Activated CD4-positive, alpha-beta memory T cell treated with anti-CD3 and anti-CD28 coated beads, Interleukin-2, amount 10 ng/mL, durations not matched to agents 7 days and 5 days (primary cell): ENCODE data around the gene SUFU. TPM values are rescaled to one million over a fixed set of nuclear protein-coding genes. Genes with fewer than 3 reads are reported as not detected.

Source experiments
- CTCF ChIA-PET: fragments of 350-600 bp; sonication (Branson Sonifier 250); formaldehyde crosslinking; loops from one replicate; lab custom pipeline; 2021; ENCODE audit warnings: antibody characterized with exemption, inconsistent platforms; lab: Charles Lee
- POLR2A ChIA-PET: fragments of 350-600 bp; sonication (Branson Sonifier 250); formaldehyde crosslinking; loops from one replicate; lab custom pipeline; 2021; ENCODE audit warnings: antibody characterized with exemption; lab: Charles Lee
- DNase-seq: peaks from one replicate; pipeline ENCODE4 v3.0.0-alpha.2; 2020
- H3K27ac Mint-ChIP-seq: one replicate; pipeline ENCODE4 v1.8.0; 2021; ENCODE audit warnings: mild to moderate bottlenecking, mixed read lengths
- H3K27me3 Mint-ChIP-seq: one replicate; pipeline ENCODE4 v1.8.0; 2021; ENCODE audit warnings: mixed read lengths
- H3K36me3 Mint-ChIP-seq: one replicate; pipeline ENCODE4 v1.8.0; 2021; ENCODE audit warnings: low read depth, mixed read lengths
- H3K4me1 Mint-ChIP-seq: one replicate; pipeline ENCODE4 v1.8.0; 2021; ENCODE audit warnings: mixed read lengths
- H3K4me3 Mint-ChIP-seq: one replicate; pipeline ENCODE4 v1.8.0; 2021; ENCODE audit warnings: mild to moderate bottlenecking, mixed read lengths
- H3K9me3 Mint-ChIP-seq: one replicate; pipeline ENCODE4 v1.8.0; 2021; ENCODE audit warnings: mixed read lengths
- total RNA-seq, 2 experiments: library from RNA; stranded (reverse); gene quantifications; one replicate each; pipeline ENCODE4 v1.2.3, GENCODE V29; 2021

SUFU gene
- total RNA-seq, 2 experiments from 2014 or later = 18.0 to 19.6 TPM

DNA sequence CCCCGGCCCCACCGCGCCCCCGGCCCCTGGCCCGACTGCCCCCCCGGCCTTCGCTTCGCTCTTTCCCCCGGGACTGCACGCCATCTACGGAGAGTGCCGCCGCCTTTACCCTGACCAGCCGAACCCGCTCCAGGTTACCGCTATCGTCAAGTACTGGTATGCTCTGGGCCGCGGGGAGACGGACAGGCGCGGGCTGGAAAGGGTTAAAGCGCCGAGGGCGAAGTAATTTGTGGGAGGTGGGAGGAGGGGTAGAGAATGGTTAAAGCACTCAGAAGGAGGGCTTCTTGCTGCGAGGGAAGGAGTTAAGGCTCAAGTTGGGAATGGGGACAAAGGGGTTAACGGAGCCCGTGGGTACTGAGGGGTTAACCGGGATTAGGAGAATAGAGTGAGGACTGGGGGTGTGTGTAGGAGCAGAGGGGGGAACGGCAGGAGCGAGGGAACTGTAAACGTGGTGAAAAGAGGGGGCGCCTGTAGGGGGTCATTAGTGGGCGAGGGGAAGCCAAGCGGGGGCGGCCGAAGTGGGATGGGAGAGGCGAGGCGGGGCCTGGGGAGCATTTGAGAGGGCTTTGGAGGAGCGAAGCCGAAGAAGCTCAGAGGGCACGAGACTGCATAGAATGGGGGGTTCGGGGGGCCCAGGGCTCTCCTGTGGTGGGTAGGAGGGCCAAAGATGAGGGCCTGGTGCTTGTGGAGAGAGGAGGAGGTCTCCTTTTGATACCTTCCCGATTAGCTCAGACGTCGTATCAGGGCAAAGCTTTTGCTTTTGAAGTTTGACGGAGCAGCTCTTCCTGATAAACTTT lies 605 bp downstream of the SUFU start:
- H3K4me1 Mint-ChIP-seq = peaks cover 40% of the 10 kb centered on the region
- H3K27me3 Mint-ChIP-seq = no peaks in the 10 kb centered on the region
- POLR2A ChIA-PET = interaction anchor here (0.8 to 5.5 kb wide), 14 partner anchors 27 to 240 kb away, joined by 3 to 32 read pairs (median 6); partner anchors contain the start of genes C10orf95, CUEDC2, FBXL15 and NFKB2

DNA sequence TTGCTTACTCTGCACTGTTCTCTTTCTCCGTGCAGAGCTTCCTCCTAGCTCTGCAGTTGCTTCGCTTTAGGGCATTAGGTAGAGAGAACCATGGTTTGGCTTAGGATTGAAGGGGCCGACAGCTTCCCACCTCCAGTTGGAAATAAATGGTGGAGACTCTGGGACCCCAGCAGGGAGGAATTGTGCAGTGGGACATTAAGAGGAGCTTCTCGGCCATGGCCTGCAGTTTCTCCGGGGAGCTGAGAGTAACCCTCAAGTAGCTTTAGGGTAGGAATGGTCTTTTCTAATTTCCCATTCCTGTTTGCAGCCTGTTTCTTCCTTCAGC lies 1.2 kb downstream of the SUFU start:
- no peak for DNase-seq
- Mint-ChIP-seq H3K36me3 (peaks cover 36% of the 10 kb centered on the region), H3K9me3 (no peaks in the 10 kb centered on the region), H3K4me1 (peaks cover 40% of the 10 kb centered on the region), H3K4me3 (no peak overlapping the region), H3K27ac (peak overlapping the region; percentile 73), H3K27me3 (no peaks in the 10 kb centered on the region)
- POLR2A ChIA-PET = interaction anchor here (0.8 to 5.5 kb wide), 13 partner anchors 27 to 170 kb away, joined by 3 to 32 read pairs (median 6); partner anchors contain the start of genes C10orf95, CUEDC2, FBXL15 and NFKB2
- CTCF ChIA-PET = interaction anchor here (0.6 to 8.7 kb wide), 14 partner anchors 24 to 336 kb away, joined by 3 to 120 read pairs (median 8); partner anchors contain the start of genes ARL3, CUEDC2, FBXL15 and SFXN2

More for the DNA sequence above, 605 bp downstream of the SUFU start:
- peak; percentile 33 for DNase-seq
- Mint-ChIP-seq H3K9me3 (no peaks in the 10 kb centered on the region), H3K27ac (peak overlapping the region; percentile 73), H3K4me3 (no peak overlapping the region), H3K36me3 (peaks cover 32% of the 10 kb centered on the region)
- CTCF ChIA-PET = interaction anchor here (0.6 to 8.7 kb wide), 21 partner anchors 7 to 351 kb away, joined by 3 to 120 read pairs (median 5); partner anchors contain the start of genes ARL3, CUEDC2, FBXL15 and GBF1

DNA sequence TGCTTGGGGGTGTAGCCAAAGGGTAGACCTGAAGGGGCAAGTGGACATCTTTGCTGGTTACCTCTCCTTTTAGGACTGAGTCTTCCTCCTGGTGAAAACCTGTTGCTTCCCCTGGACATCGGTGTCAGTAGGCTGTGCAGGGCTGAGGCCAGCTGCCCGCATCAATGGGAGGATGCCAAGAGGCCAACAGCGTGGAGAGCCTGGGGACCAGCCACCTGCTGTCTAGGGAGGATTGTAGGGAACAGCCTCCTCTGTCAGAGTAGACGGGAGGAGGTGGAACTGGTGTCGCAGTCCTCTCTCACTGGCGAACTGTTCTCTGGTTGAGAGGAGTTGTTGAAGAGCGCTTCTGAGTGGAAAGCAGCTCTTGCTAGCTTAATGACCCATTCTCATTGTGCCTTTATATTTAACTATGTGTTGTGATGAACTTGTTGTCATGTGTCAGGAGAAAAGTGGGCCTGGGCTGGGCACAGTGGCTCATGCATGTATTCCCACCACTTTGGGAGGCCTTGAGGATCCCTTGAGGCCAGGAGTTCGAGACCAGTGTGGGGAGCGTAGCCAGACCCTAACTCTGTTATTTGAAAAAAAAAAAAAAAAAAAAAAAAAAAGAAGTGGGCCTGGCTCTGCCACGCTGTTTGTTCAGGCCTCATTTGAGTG lies 1.8 kb downstream of the SUFU start:
- H3K27ac Mint-ChIP-seq = no peak overlapping the region
- peaks cover 36% of the 10 kb centered on the region for H3K36me3 Mint-ChIP-seq
- H3K4me3 Mint-ChIP-seq = peak overlapping the region; percentile 21
- no peaks in the 10 kb centered on the region for H3K27me3 Mint-ChIP-seq
- ChIA-PET POLR2A (interaction anchor here (1.9 to 5.5 kb wide), 7 partner anchors 54 to 169 kb away, joined by 5 to 32 read pairs (median 21); partner anchors contain the start of genes C10orf95, FBXL15, NFKB2 and TRIM8), CTCF (interaction anchor here (0.6 to 8.7 kb wide), 7 partner anchors 27 to 337 kb away, joined by 5 to 120 read pairs (median 8); partner anchors contain the start of genes ARL3 and SFXN2)
- no peaks in the 10 kb centered on the region for H3K9me3 Mint-ChIP-seq
- peaks cover 37% of the 10 kb centered on the region for H3K4me1 Mint-ChIP-seq
- DNase-seq = no peak

DNA sequence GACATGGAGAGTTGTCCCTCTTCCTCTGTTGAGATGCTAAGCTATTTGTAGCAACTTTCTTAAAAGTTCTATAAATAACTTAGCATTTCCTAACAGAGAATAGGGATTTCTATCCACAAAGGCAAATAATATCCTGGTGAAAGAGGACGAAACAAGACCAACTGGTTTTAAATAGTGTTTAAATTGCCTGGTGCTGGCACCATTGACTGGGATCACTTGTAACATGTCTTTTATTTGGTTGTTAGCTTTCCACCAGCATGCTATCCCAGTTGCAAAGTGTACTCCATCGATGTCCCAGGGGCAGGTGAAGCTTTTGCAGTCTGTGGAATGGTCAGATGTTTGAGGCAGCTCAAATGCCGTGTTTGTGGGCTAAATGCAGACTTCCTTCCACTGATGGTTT lies 3.7 kb downstream of the SUFU start:
- no peak for DNase-seq
- H3K36me3 Mint-ChIP-seq = peaks cover 50% of the 10 kb centered on the region
- no peak overlapping the region for H3K27ac Mint-ChIP-seq
- POLR2A ChIA-PET = interaction anchor here (0.6 to 1.1 kb wide), 2 partner anchors 10 to 138 kb away, joined by 3 read pairs; no protein-coding TSS in a partner anchor
- H3K9me3 Mint-ChIP-seq = no peaks in the 10 kb centered on the region
- H3K4me3 Mint-ChIP-seq = no peak overlapping the region
- peaks cover 48% of the 10 kb centered on the region for H3K4me1 Mint-ChIP-seq
- H3K27me3 Mint-ChIP-seq = no peaks in the 10 kb centered on the region
- CTCF ChIA-PET = interaction anchor here (0.6 to 8.7 kb wide), 3 partner anchors 75 to 219 kb away, joined by 4 to 120 read pairs (median 6); no protein-coding TSS in a partner anchor

DNA sequence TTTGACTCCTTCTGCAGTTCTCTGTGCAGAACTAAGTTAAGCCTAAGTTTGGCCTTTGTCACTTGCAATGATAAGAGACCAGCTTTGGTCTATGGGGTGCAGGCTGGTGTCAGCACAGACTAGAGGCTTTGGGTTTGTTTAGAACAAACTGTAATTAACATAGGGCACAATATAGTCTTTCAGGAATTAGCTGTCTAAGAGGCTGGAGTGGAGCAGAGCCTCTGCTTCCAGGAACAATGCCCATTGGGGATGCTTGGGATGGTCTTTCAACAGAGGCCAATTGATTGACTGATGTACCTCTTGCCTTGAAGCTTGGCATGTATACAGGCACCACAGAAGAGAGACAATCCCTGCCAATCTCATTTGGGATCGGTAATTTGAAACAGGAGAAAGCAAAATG lies 4.7 kb downstream of the SUFU start:
- Mint-ChIP-seq H3K27me3 (no peaks in the 10 kb centered on the region), H3K9me3 (no peaks in the 10 kb centered on the region), H3K4me1 (peaks cover 48% of the 10 kb centered on the region), H3K4me3 (no peak overlapping the region), H3K36me3 (peaks cover 55% of the 10 kb centered on the region), H3K27ac (no peak overlapping the region)
- DNase-seq = no peak
- ChIA-PET POLR2A (no interaction called here), CTCF (interaction anchor here (0.6 to 8.7 kb wide), 2 partner anchors 74 to 205 kb away, joined by 5 to 120 read pairs; no protein-coding TSS in a partner anchor)

DNA sequence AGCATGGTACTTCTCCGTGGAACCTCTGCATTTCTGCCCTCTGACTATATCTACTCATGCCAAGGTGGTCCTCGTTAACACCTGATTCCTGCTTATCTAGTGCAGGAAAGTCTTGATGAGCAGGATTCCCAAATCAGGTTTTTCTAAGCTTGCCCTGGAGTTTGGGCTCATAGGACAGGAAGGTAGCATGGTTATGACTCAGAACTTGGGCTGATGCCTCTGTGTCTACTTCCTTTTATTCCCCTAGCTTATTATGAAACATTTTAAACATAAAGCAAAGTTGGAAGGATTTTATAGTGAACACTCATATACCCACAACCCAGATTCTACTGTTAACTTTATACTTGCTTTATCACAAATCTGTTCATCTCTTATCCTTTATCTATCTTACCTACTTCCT lies 5.6 kb downstream of the SUFU start:
- Mint-ChIP-seq H3K4me1 (peaks cover 48% of the 10 kb centered on the region), H3K9me3 (no peaks in the 10 kb centered on the region)

DNA sequence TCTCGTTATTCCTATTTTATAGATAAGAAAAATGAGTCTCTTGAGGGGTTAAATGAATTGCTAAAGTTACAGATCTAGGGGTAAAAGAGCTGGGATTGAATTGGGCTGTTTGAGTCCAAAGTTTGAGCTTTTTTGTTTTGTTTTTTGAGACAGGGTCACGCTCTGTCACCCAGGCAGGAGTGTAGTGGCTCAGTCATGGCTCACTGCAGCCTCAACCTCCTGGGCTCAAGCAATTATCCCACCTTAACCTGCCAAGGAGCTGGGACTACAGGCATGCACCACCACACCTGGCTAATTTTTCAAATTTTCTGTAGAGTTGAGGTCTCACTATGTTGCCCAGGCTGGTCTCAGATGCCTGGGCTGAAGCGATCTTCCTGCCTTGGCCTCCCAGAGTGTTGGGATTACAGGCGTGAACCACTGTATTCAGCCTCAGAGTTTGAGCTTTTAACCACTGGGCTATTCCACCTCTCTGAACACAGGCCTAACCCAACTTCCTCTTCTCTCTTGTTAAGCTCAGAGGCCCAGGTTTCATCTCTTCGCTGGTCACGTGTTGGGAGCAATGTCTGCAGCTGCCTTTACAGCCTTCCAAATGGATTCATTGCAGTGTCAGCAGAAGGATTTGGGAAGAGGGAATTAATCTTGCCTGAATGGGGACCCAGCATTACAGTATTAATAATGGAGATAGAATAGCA lies 8.0 kb downstream of the SUFU start:
- no peaks in the 10 kb centered on the region for H3K9me3 Mint-ChIP-seq
- POLR2A ChIA-PET = interaction anchor here (1.4 kb wide), 1 partner anchor 9 kb away, joined by 5 read pairs; the partner anchor contains the start of gene ACTR1A
- no peak overlapping the region for H3K4me3 Mint-ChIP-seq
- peaks cover 51% of the 10 kb centered on the region for H3K36me3 Mint-ChIP-seq
- H3K27ac Mint-ChIP-seq = peak overlapping the region; percentile 22
- H3K27me3 Mint-ChIP-seq = no peaks in the 10 kb centered on the region
- DNase-seq = no peak
- peaks cover 31% of the 10 kb centered on the region for H3K4me1 Mint-ChIP-seq
- CTCF ChIA-PET = interaction anchor here (1.1 to 1.8 kb wide), 2 partner anchors 9 to 72 kb away, joined by 8 to 12 read pairs; partner anchors contain the start of genes ACTR1A and SUFU

More for the DNA sequence above, 5.6 kb downstream of the SUFU start:
- ChIA-PET POLR2A (no interaction called here), CTCF (interaction anchor here (1.0 kb wide), 1 partner anchor 116 kb away, joined by 3 read pairs; no protein-coding TSS in a partner anchor)
- Mint-ChIP-seq H3K27ac (peak overlapping the region; percentile 34), H3K4me3 (no peak overlapping the region), H3K36me3 (peaks cover 58% of the 10 kb centered on the region), H3K27me3 (no peaks in the 10 kb centered on the region)
- no peak for DNase-seq

DNA sequence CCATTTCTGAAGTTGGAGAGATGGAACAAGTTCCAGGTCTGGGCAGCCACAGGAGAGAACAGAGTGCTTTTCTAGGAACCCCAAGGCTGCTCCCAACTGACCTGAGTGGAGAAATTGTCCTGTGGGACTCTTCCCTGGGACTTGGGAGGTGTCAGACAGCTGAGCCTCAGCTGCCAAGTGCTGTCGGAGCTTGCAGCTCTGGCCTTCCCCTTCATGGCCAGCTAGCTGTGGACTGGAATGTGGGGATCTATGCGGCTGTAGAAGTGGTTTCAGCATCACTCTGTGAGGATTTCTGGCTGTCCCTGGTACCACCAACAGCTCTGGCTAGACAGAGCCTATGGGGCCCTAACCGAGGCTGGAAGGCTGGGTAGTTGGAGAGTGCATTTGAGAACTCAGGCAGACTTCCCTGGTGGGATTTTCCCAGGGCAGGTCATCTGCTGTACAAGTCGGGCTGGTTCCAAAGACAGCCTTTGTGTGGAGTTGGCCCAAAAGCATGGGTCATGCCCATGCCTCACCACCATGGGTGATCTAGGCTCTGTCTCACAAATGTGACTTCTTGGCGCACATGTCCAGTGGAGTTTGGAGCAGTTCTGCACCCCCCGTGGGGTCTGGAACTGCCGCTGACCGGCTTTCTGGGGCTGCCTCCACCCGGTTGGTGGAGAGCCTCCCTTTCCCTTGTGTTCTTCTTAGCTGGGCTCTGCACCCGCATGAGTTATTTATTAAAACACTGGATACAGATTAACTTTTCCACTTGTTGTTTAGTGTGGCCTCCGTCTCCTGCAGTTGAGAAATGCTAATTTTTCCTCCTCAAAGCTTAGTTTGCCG lies 10.9 kb downstream of the SUFU start:
- Mint-ChIP-seq H3K4me3 (no peak overlapping the region), H3K9me3 (no peaks in the 10 kb centered on the region), H3K27ac (no peak overlapping the region), H3K27me3 (no peaks in the 10 kb centered on the region), H3K4me1 (peaks cover 13% of the 10 kb centered on the region), H3K36me3 (peaks cover 40% of the 10 kb centered on the region)
- CTCF ChIA-PET = interaction anchor here (0.8 to 1.3 kb wide), 3 partner anchors 63 to 163 kb away, joined by 3 to 6 read pairs (median 3); partner anchors contain the start of gene C10orf95
- POLR2A ChIA-PET = no interaction called here
- no peak for DNase-seq

DNA sequence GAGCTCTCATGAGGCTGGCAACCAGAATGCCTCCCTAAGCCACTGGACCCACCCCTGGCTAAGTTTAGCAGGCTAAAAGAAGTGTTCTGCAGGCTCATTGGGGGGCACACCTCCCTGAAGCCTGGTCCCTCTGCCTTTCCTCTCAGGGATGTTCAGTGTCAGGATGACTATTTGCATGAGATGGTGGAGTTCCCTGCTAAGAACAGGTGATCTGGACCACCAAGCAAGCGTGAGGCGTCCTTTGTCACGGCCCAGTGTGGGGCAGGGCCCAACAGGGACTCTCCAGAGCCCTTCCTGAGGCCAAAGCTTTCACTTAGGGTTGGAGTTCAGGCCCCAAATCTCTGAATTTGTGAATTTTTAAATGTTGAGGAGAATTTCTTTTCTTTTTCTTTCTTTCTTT lies 12.0 kb downstream of the SUFU start:
- CTCF ChIA-PET = interaction anchor here (0.8 to 1.2 kb wide), 2 partner anchors 12 to 64 kb away, joined by 3 read pairs; partner anchors contain the start of genes C10orf95 and SUFU
- Mint-ChIP-seq H3K4me3 (no peak overlapping the region), H3K9me3 (no peaks in the 10 kb centered on the region), H3K4me1 (peaks cover 13% of the 10 kb centered on the region), H3K27me3 (no peaks in the 10 kb centered on the region), H3K27ac (no peak overlapping the region), H3K36me3 (peaks cover 42% of the 10 kb centered on the region)
- no peak for DNase-seq
- POLR2A ChIA-PET = no interaction called here

DNA sequence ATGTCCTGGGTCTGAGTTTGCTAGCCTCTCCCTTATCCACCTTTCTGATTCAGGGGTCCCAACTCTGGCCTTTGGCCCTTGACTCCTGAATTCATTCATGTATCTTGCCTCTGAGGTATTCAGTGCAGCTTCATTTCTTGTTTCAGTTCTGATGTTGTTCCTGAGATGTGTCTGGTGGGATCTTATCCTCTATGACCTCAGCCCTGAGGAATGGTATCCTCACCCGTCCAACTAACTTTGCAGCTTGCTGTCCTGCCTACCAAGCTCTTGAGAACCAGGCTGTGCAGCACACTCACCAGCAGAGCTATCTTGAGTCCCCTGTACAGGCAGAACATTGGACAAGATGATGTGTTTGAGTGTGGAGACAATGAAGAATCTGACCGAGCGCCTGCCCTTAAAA lies 13.8 kb downstream of the SUFU start:
- H3K27ac Mint-ChIP-seq = no peak overlapping the region
- ChIA-PET CTCF (interaction anchor here (1.4 kb wide), 1 partner anchor 11 kb away, joined by 4 read pairs; no protein-coding TSS in a partner anchor), POLR2A (no interaction called here)
- no peak overlapping the region for H3K4me3 Mint-ChIP-seq
- H3K36me3 Mint-ChIP-seq = peaks cover 28% of the 10 kb centered on the region
- H3K9me3 Mint-ChIP-seq = no peaks in the 10 kb centered on the region
- no peaks in the 10 kb centered on the region for H3K27me3 Mint-ChIP-seq
- H3K4me1 Mint-ChIP-seq = no peaks in the 10 kb centered on the region
- no peak for DNase-seq

DNA sequence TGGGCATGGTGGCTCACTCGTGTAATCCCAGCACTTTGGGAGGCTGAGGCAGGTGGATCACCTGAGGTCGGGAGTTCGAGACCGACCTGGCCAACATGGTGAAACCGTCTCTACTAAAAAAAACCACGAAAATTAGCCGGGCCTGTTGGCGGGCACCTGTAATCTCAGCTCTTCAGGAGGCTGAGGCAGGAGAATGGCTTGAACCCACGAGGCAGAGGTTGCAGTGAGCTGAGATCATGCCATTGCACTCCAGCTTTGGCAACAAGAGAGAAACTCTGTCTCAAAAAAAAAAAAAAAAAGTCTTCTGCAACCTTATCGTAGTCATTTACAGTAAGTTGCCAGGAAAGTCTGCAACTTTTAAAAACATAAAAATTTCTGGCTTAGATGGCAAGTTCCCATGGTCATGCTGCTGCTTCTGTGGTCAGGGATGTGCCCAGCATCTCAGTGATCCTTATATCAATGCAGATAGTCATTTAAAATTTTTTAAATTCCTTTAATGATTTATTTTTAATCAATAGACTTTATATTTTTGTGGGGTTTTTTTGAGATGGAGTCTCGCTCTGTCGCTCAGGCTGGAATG lies 15.6 kb downstream of the SUFU start:
- POLR2A ChIA-PET = no interaction called here
- CTCF ChIA-PET = no interaction called here
- no peaks in the 10 kb centered on the region for H3K27me3 Mint-ChIP-seq
- H3K4me1 Mint-ChIP-seq = peaks cover 3% of the 10 kb centered on the region
- no peaks in the 10 kb centered on the region for H3K9me3 Mint-ChIP-seq
- peaks cover 19% of the 10 kb centered on the region for H3K36me3 Mint-ChIP-seq
- H3K4me3 Mint-ChIP-seq = no peak overlapping the region
- no peak overlapping the region for H3K27ac Mint-ChIP-seq
- no peak for DNase-seq
